ENCODE measurements around the gene LBR. TPM values are rescaled to one million over a fixed set of nuclear protein-coding genes. Genes with fewer than 3 reads are reported as not detected.

Gene LBR
- total RNA-seq, 1 donor from 2014 or later, result 56.4 TPM

GRCh38 chr1:225453797-225454648 is 26.2 kb upstream of the LBR start:
- ATAC-seq (peak in 1 of 2 donors; percentile 58), DNase-seq (no peak)
- H3K27ac ChIP-seq, result peak overlapping the region; percentile 18

GRCh38 chr1:225451840-225452515 is 24.1 kb upstream of the LBR start:
- no peak for TF ChIP-seq CTCF (IDR thresholded peaks at IDR 0.05)
- H3K36me3 ChIP-seq, result no peaks in the 10 kb centered on the region
- no peaks in the 10 kb centered on the region for H3K27me3 ChIP-seq (ENCODE audit: low read depth)
- intact Hi-C loops (cut with DNase I), result no loop called here
- H3K4me1 ChIP-seq, result peaks cover 31% of the 10 kb centered on the region
- no peak for ATAC-seq
- no peak for DNase-seq
- no peak overlapping the region for H3K27ac ChIP-seq
- no peaks in the 10 kb centered on the region for H3K9me3 ChIP-seq
- no peak overlapping the region for H3K4me3 ChIP-seq

More at GRCh38 chr1:225453797-225454648, 26.2 kb upstream of the LBR start:
- intact Hi-C loops (cut with DNase I), result no loop called here
- H3K36me3 ChIP-seq, result no peaks in the 10 kb centered on the region
- peaks cover 23% of the 10 kb centered on the region for H3K4me1 ChIP-seq
- H3K27me3 ChIP-seq (ENCODE audit: low read depth), result no peaks in the 10 kb centered on the region
- H3K4me3 ChIP-seq, result no peak overlapping the region
- H3K9me3 ChIP-seq, result no peaks in the 10 kb centered on the region
- TF ChIP-seq CTCF (IDR thresholded peaks at IDR 0.05), result no peak

GRCh38 chr1:225451340-225451739 is 23.5 kb upstream of the LBR start:
- ATAC-seq (no peak), DNase-seq (no peak)
- Histone ChIP-seq H3K27ac (no peak overlapping the region), H3K36me3 (no peaks in the 10 kb centered on the region), H3K4me1 (peaks cover 38% of the 10 kb centered on the region), H3K9me3 (no peaks in the 10 kb centered on the region), H3K27me3 (ENCODE audit: low read depth) (no peaks in the 10 kb centered on the region), H3K4me3 (no peak overlapping the region)
- intact Hi-C loops (cut with DNase I), result no loop called here
- no peak for TF ChIP-seq CTCF (IDR thresholded peaks at IDR 0.05)

- Histone ChIP-seq H3K4me3 (no peak overlapping the region), H3K4me1 (peaks cover 45% of the 10 kb centered on the region), H3K27ac (no peak overlapping the region), H3K27me3 (ENCODE audit: low read depth) (no peaks in the 10 kb centered on the region), H3K36me3 (no peaks in the 10 kb centered on the region), H3K9me3 (no peaks in the 10 kb centered on the region)
- ATAC-seq (peak; percentile 38 to 39), DNase-seq (peak; percentile 66)
- no peak for TF ChIP-seq CTCF (IDR thresholded peaks at IDR 0.05)
- intact Hi-C loops (cut with DNase I), result no loop called here
Measured at GRCh38 chr1:225450491-225451191, 22.8 kb upstream of the LBR start.

- intact Hi-C loops (cut with DNase I), result no loop called here
- Histone ChIP-seq H3K27ac (no peak overlapping the region), H3K4me1 (peaks cover 44% of the 10 kb centered on the region), H3K4me3 (no peak overlapping the region), H3K36me3 (no peaks in the 10 kb centered on the region), H3K9me3 (no peaks in the 10 kb centered on the region), H3K27me3 (ENCODE audit: low read depth) (no peaks in the 10 kb centered on the region)
- no peak for TF ChIP-seq CTCF (IDR thresholded peaks at IDR 0.05)
- DNase-seq, result no peak
- no peak for ATAC-seq
Measured at GRCh38 chr1:225449774-225450173, 21.9 kb upstream of the LBR start.

All from lower lobe of right lung (tissue), 2 donors.